SKM-1 treated with dmso at 0.1 percent for 144 hours (cell line): ENCODE results near the gene GRM3.

Experiments used
- DNase-seq: peaks from one replicate; lab custom pipeline; 2025; ENCODE audit not compliant: unreplicated experiment; lab: John Stamatoyannopoulos, UW

Gene GRM3

GRCh38 chr7:86692755-86693154 is 49.0 kb downstream of the GRM3 start:
- no peak for DNase-seq

- DNase-seq, result no peak
Observed at GRCh38 chr7:86706406-86706805, 62.7 kb downstream of the GRM3 start.

GRCh38 chr7:86708031-86708680 is 64.4 kb downstream of the GRM3 start:
- DNase-seq, result no peak

- no peak for DNase-seq
Observed at GRCh38 chr7:86720306-86720705, 76.6 kb downstream of the GRM3 start.

GRCh38 chr7:86733783-86734182 is 90.1 kb downstream of the GRM3 start:
- no peak for DNase-seq

GRCh38 chr7:86745013-86745745 is 101.5 kb downstream of the GRM3 start:
- no peak for DNase-seq

GRCh38 chr7:86747698-86748097 is 104.0 kb downstream of the GRM3 start:
- peak; percentile 22 for DNase-seq

GRCh38 chr7:86748201-86748600 is 104.5 kb downstream of the GRM3 start:
- DNase-seq, result no peak

GRCh38 chr7:86748843-86749719 is 105.4 kb downstream of the GRM3 start:
- no peak for DNase-seq

GRCh38 chr7:86749741-86750665 is 106.3 kb downstream of the GRM3 start:
- DNase-seq, result no peak

- no peak for DNase-seq
Observed at GRCh38 chr7:86760236-86760635, 116.5 kb downstream of the GRM3 start.

GRCh38 chr7:86762129-86762528 is 118.4 kb downstream of the GRM3 start:
- no peak for DNase-seq

- DNase-seq, result no peak
Observed at GRCh38 chr7:86765931-86766330, 122.2 kb downstream of the GRM3 start.

GRCh38 chr7:86768394-86768793 is 124.7 kb downstream of the GRM3 start:
- DNase-seq, result no peak

GRCh38 chr7:86768967-86769760 is 125.5 kb downstream of the GRM3 start:
- peak; percentile 13 for DNase-seq

GRCh38 chr7:86773309-86773708 is 129.6 kb downstream of the GRM3 start:
- DNase-seq, result no peak

GRCh38 chr7:86775203-86775602 is 131.5 kb downstream of the GRM3 start:
- no peak for DNase-seq

GRCh38 chr7:86776136-86776535 is 132.4 kb downstream of the GRM3 start:
- no peak for DNase-seq

GRCh38 chr7:86778271-86778670 is 134.6 kb downstream of the GRM3 start:
- DNase-seq, result no peak

- no peak for DNase-seq
Observed at GRCh38 chr7:86784765-86785164, 141.1 kb downstream of the GRM3 start.
